Coronary artery (tissue), 2 donors: ENCODE measurements around the gene SKA3.

ENCODE experiments used
- DNase-seq: peaks from one replicate; pipeline ENCODE4 v3.0.0-alpha.2; 2017; ENCODE audit warnings: low spot score
- H3K27ac ChIP-seq, 2 donors: fragments of 200-600 bp; sonication (generic); one replicate each; pipeline ENCODE4 v1.5.1; 2016 to 2019
- H3K4me3 ChIP-seq: fragments of 200-600 bp; sonication (generic); 2 replicates; pipeline ENCODE4 v1.5.1; 2016; ENCODE audit warnings: mild to moderate bottlenecking, moderate library complexity
- CTCF ChIP-seq: fragments of 200-600 bp; sonication (generic); IDR thresholded peaks from one replicate; pipeline ENCODE4 v1.5.1; 2019; ENCODE audit warnings: antibody characterized with exemption

The SKA3 gene

GRCh38 chr13:21119526-21119925, 56.8 kb downstream of the SKA3 start:
- H3K4me3 ChIP-seq: no peak overlapping the region
- no peak for DNase-seq
- TF ChIP-seq CTCF: no peak
- no peak overlapping the region for H3K27ac ChIP-seq

- Histone ChIP-seq H3K4me3 (no peak overlapping the region), H3K27ac (no peak overlapping the region)
- no peak for DNase-seq
- TF ChIP-seq CTCF: no peak
These were observed 58.2 kb downstream of the SKA3 start for GRCh38 chr13:21118180-21118579.

- no peak for TF ChIP-seq CTCF
- Histone ChIP-seq H3K27ac (no peak overlapping the region), H3K4me3 (no peak overlapping the region)
- DNase-seq: no peak
These were observed 59.1 kb downstream of the SKA3 start for GRCh38 chr13:21117104-21117809.

- DNase-seq: no peak
These were observed 60.2 kb downstream of the SKA3 start for GRCh38 chr13:21116141-21116540.

GRCh38 chr13:21115231-21115630, 61.1 kb downstream of the SKA3 start:
- no peak overlapping the region for H3K4me3 ChIP-seq
- TF ChIP-seq CTCF: no peak
- no peak overlapping the region for H3K27ac ChIP-seq
- no peak for DNase-seq

More at GRCh38 chr13:21116141-21116540, 60.2 kb downstream of the SKA3 start:
- TF ChIP-seq CTCF: no peak
- H3K4me3 ChIP-seq: no peak overlapping the region
- no peak overlapping the region for H3K27ac ChIP-seq

GRCh38 chr13:21111546-21111945, 64.8 kb downstream of the SKA3 start:
- TF ChIP-seq CTCF: no peak
- no peak overlapping the region for H3K4me3 ChIP-seq
- H3K27ac ChIP-seq: no peak overlapping the region
- DNase-seq: no peak

- H3K4me3 ChIP-seq: no peak overlapping the region
- DNase-seq: no peak
- no peak for TF ChIP-seq CTCF
- H3K27ac ChIP-seq: no peak overlapping the region
These were observed 67.2 kb downstream of the SKA3 start for GRCh38 chr13:21109168-21109567.
